NCI-H2227 (cell line): ENCODE results near the gene IL16.
A peak's percentile ranks its signal among the peaks of the same experiment; 100 is the strongest.
"Not testable (repeated sequence)": the region's sequence is repeated elsewhere in the genome, so short reads cannot be mapped to it uniquely, and the experiment has no call there.

Experiments
- DNase-seq: peaks from one replicate; lab custom pipeline; 2025; ENCODE audit not compliant: unreplicated experiment; lab: John Stamatoyannopoulos, UW

IL16 gene

DNA sequence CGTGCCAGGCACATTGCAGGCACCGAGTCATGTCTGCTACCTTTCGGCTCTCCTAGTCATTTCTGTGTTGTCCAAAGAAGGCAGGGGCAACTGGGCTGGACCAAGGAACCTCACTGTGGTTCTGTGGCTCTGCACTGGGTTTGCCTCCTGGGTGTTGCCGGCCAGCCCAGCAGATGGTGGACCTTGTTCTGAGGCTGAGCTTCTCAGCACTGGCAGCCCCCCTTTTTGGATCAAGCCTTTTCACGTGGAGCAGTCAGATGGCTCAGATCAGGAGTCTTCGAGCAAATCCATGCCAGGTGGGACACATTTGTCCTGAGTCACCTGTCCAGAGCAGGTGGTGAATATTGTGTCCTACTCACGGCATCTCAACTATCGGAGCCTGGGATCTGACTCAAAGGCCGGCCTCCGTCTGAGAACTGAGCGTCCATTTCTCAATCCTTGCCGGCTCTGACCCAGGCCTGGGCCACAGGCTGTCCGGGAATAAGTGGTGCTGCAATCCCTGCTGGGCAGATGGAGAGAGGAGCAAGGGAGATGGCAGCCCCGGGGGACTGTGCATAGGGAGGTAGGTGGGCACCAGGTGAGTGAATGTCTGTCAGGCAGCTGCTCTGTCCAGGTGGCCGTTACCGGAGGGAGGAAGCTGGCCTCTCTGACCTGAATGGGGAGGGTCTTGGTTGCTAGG lies at the start of gene IL16:
TSS of gene IL16 (plus strand) at position 304 of the 679 bp plus-strand sequence. CDS start 28,521 bp downstream, outside the sequence.
- DNase-seq = no peak

GRCh38 chr15:81151389-81151788 lies 45.3 kb upstream of the IL16 start:
- DNase-seq = no peak

DNA sequence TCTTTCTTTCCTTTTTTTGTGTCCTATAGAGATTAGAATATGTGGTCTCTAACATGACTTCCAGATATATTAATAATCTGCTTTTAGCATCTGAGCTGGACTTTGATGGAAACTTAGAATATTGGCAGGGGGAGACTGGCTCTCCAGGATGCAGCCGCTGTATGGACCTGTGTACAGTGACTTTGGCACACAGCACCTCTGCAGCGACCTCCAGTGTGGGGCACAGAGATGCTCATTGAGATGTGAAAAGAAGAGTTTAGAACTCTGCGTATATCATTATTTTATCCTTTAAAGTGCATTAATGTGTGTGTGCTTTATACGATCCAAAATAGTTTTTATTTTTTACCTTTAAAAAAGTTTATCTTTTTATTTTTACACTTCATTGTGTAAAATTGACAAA lies 44.3 kb upstream of the IL16 start:
- DNase-seq = no peak

GRCh38 chr15:81152799-81153198 lies 43.9 kb upstream of the IL16 start:
- DNase-seq = no peak

- DNase-seq = peak; percentile 47
These were observed 41.1 kb upstream of the IL16 start for GRCh38 chr15:81155375-81156218.

GRCh38 chr15:81156324-81156723 lies 40.4 kb upstream of the IL16 start:
- DNase-seq = no peak

- no peak for DNase-seq
These were observed 39.3 kb upstream of the IL16 start for GRCh38 chr15:81157195-81157938.

- no peak for DNase-seq
These were observed 38.8 kb upstream of the IL16 start for GRCh38 chr15:81157939-81158223.

DNA sequence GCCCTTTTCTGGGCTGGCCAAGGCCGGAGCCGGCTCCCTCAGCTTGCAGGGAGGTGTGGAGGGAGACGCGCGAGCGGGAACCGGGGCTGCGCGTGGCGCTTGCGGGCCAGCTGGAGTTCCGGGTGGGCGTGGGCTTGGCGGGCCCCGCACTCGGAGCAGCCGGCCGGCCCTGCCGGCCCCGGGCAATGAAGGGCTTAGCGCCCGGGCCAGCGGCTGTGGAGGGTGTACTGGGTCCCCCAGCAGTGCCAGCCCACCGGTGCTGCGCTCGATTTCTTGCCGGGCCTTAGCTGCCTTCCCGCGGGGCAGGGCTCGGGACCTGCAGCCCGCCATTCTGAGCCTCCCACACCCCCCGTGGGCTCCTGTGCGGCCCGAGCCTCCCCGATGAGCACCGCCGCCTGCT lies 38.1 kb upstream of the IL16 start:
- DNase-seq = not testable (repeated sequence)

DNA sequence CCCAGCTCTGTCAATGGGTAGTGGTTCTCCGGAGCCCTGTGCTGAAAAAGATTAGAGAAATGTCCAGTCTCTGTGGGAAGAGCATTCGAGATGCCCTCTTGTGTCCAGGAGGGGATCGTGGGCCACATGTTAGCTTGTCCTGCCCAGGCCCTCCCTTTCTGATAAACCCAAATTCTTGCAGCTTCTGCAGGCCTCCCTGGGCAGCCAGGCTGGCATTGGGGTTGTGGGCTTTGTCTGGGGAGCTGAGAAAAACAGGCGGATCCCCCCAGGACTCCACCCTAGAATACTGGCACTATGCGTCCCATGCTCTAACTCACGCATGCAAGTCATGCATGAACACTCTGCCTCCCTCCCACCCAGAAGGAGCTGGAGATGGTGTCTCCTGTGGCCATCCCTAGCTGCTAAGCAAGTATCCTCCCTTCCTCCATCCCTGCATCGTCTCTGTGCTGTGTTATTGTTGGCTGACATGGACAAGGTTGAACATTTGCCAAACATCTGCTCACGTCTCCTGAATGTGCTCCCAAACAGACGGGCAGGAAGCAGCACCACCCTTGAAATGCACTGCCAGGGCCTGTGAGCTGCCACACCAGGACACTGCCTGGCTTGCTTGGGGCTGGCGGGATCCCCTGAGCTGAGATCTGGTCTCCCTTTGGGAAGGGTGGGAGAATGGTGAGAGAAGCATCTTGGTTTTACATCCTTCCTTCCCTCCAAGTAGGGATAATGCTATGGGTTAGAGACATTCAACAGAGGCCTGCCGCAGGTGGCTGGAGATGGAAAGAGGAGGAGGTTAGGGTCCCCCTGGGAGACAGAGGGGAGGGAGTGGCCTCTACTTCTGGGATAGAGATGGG lies 36.1 kb upstream of the IL16 start:
- DNase-seq = no peak

- DNase-seq = no peak
These were observed 35.5 kb upstream of the IL16 start for GRCh38 chr15:81161160-81161673.

- DNase-seq = no peak
These were observed 34.8 kb upstream of the IL16 start for GRCh38 chr15:81161851-81162250.

DNA sequence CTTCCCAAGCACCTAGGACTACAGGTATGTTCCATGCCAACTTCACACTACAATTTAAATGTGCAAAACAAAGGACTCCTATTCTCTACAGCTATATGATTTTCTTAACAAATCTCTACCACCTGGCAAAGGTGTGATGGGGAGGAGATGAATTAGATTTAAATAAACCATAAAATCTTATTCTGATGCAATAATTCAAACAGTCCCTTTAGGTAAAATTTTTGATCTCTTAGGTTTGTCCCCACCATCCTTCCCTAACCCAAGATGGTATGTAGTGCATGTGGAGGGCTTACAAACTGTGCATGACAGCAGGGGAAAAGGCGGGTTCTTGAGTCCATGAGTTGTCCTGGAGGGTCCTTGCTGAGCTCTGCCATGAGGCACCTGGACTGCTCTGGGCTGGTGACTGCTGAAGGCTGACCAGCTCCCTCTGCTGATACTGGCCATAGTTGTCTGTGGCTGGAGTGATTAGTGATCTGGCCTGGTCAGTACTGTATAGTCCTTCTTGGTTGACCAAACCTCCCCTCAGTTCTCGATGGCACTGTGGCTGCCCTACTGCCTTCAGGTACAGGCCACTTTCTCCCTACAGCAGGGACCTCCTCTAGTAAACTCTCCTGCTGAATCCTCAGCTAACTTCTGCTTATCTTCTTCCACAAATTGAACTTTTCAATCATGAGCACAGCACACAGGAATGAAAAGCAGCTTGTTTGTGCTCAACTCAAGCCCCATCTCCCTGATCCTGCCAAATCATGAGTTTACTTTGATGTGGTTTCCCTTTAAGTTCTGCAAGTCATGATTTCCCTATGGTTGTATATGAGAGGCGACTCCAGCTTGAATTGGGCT lies 32.5 kb upstream of the IL16 start:
- DNase-seq = no peak

DNA sequence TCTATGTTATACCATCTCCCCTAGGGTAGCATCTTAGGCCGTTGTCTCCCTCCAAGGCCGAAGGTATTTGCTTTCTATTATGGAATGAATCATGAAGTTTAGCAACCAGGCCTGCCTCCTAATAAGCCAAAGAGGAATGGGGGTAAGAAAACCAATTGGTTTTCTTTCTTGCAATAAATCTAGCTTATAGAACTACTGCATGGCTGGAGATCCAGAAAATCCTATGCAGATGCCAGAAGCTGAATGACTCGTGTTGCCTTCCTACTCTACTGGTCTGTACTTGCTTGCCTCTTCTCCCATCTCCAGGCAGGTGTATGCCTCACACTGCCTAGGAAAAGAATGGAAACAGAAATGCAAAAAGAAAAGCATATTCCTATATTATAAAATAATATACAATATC lies 31.1 kb upstream of the IL16 start:
- DNase-seq = no peak

DNA sequence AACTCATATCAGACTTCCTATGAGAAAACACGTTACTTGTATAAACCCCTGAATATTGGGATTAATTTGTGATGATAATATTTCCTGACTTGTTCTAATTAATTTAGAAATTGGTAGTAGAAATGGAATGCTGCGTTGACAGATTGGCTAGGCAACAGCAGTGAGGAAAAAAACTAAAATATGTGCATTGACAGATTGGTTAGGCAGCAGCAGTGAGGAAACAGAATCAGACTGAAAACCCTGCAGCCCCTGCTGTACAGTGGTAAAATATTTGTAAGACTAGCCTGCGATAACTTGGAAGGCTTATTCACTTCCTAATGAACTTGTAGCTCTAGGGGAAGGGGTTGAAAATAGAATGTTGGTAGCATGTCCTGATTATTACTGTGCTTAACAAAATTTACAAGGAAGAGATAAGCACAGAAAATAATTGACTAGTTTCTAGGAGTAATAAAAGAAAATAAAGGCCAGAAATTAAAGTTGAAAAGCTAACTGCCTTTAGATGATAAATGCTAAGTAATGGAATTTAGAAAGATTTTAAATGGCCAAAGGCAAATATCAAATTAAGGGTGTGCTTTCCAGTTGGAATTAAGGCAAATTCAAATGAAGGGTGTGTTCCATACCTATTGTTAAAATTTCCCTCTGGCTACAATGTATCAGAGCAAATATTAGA lies 29.9 kb upstream of the IL16 start:
- no peak for DNase-seq

- DNase-seq = no peak
These were observed 28.6 kb upstream of the IL16 start for GRCh38 chr15:81168131-81168526.

DNA sequence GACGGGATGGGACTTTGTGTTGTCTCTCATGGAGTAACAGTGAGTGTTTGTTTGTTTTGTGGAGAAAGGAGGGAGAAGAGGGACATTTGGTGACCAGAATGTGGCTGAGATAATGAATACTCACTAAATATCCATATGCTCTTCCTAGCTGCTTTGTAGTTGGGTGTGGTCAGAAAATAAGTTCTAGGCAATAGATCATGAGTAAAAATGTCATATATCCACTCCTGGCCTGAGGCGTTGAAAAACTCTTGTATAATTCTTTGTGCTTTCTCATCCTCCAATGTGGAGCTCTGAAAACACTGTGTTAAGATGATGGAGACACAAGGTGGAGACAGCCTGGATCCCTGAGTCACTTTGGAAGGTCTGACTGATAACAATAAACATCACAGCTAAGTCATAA lies 28.0 kb upstream of the IL16 start:
- no peak for DNase-seq

DNA sequence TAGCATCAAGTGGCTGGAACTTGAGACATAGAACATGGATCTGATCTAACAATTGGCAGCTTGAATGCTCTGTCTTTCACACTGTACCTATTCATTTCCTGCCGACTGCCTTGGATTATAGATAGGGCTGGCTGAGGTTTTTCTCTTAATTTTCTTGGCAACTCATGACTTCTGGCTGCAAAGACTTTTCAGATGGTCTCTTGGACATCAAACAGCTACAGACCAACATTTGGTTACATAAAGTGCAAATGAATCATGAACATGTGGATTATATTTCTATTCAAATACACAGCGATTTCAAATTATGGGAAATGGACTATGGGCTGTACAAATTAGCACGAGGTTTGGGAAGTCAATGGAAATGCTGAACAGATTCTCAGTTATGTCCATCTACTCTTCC lies 26.2 kb upstream of the IL16 start:
- DNase-seq = no peak

DNA sequence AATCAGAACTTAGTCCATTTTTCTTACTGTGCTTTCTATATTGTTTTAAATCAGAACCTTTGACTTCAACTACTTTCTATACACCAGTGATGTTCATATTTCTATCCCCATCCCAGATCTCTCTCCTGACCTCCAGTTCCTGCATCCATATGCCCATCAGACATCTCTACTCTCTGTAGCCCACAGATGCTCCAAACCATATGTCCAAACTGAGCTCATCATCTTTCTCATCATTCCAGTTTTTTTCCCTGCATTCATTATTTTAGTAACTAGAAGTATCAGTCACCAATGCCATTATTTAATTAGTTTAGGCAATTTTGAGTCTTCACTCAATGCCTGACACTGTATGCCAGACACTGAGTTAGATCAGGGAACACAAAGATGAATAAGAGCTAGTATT lies 25.4 kb upstream of the IL16 start:
- no peak for DNase-seq
